NCI-H510A treated with DMSO at 0.1 percent for 48 hours (cell line): ENCODE results near the gene KLHDC3.
A peak's percentile ranks its signal among the peaks of the same experiment; 100 is the strongest.

ENCODE experiments used
- DNase-seq: peaks from one replicate; lab custom pipeline; 2025; lab: John Stamatoyannopoulos, UW

Gene KLHDC3, protein sequence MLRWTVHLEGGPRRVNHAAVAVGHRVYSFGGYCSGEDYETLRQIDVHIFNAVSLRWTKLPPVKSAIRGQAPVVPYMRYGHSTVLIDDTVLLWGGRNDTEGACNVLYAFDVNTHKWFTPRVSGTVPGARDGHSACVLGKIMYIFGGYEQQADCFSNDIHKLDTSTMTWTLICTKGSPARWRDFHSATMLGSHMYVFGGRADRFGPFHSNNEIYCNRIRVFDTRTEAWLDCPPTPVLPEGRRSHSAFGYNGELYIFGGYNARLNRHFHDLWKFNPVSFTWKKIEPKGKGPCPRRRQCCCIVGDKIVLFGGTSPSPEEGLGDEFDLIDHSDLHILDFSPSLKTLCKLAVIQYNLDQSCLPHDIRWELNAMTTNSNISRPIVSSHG

DNA sequence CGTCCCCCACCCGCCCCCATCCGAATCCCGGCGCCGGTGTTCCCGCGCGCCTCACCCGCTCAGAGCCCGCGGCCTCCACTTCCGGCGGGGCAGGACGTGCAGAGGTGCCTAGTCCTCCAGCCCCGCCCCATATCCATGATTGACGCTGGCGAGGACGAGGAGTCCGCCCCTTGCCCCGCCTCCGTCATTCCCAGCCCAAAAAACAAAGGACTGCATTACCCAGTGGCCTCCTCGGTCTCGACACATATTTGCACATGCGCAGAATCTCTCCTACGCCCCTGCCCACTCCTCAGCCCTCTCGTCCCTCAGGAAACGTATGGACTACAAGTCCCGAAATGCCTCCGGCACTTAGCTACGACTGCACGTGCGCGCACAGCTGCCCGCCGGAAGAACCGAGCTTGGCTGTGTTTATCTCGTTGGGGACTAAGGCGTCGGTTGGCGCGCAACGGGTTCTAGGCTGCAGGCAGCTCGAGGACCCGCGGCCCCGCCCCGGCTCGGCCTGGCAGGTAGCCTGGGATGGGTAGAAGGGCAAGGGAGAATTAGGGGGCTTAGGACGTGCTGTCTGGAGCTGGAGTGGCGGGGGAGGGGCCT is at the start of gene KLHDC3, which contains the start of gene MEA1:
Gene KLHDC3 (plus strand): TSS at position 407 of the 591 bp plus-strand sequence. CDS start 2,944 bp downstream, outside the sequence.
Gene MEA1 (minus strand): TSS at position 104 of the 591 bp plus-strand sequence. CDS start 133 bp downstream, outside the sequence.
- DNase-seq, result peak; percentile 100

DNA sequence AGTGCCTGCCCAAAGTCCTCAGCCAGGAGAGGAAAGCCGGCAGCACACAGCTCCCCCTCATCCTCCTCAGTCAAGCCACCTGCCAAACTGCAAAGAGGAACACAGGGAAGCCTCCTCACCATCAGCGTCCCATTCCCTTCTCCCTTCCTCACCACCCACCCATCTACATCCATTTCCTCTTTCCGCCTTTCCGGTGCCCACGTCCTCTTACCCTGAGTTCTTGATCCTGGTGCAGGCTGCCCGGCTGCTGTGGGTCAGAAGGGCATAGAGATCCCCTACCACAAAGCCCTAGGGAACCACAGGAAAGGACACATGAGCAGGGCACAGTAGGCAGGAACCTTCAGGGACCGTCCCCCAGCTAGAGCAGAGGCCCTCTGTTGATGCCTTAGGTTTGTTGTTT is 47.5 kb upstream of the KLHDC3 start:
- DNase-seq, result no peak

GRCh38 chr6:42967228-42967627 is 46.8 kb upstream of the KLHDC3 start:
- no peak for DNase-seq

DNA sequence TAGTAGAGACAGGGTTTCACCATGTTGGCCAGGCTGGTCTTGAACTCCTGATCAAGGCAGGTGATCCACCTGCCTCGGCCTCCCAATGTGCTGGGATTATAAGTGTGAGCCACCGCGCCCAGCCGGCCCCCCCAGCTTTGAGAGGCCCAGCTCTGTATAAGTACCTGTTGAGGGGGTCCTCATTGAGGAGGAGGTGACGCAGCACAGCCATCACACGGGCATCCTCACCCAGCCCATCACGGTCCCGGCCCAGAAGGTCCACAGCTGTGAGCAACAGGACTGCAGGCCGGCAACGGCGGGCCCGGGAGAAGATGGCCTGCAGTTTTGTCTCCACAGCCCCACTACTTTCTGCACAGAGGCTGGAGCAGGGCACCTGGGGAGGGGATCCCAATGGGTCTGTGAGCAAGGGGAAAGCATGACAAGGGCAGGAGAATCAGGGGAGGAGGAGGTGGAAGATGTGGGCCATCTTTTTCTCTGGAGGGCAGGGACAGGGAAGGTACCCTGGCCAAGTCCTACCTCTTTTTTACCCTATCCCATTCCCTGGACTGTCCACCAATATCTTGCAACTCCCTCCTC is 45.8 kb upstream of the KLHDC3 start:
- DNase-seq, result no peak

GRCh38 chr6:42968783-42969182 is 45.3 kb upstream of the KLHDC3 start:
- DNase-seq, result no peak

- no peak for DNase-seq
Observed at GRCh38 chr6:42969431-42969830, 44.6 kb upstream of the KLHDC3 start.

DNA sequence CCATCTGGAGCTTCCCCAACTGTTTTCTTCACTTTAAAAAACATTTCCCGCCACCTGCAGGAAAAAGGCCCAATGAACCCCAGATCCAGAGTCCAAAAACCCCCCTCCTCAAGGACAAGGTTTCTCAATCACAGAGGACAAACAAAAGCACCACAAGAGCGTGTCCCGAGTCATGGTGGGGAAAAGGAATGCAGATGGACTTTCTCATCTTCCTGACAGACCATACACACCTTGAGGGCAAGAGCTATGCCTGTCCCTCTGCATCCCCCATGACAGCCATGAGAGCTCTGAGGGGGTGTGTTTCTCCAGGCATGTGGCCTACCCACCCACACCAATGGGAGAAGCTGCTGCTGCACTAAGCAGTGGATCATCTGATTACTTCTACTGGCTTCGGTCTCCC is 44.1 kb upstream of the KLHDC3 start:
- DNase-seq, result no peak

DNA sequence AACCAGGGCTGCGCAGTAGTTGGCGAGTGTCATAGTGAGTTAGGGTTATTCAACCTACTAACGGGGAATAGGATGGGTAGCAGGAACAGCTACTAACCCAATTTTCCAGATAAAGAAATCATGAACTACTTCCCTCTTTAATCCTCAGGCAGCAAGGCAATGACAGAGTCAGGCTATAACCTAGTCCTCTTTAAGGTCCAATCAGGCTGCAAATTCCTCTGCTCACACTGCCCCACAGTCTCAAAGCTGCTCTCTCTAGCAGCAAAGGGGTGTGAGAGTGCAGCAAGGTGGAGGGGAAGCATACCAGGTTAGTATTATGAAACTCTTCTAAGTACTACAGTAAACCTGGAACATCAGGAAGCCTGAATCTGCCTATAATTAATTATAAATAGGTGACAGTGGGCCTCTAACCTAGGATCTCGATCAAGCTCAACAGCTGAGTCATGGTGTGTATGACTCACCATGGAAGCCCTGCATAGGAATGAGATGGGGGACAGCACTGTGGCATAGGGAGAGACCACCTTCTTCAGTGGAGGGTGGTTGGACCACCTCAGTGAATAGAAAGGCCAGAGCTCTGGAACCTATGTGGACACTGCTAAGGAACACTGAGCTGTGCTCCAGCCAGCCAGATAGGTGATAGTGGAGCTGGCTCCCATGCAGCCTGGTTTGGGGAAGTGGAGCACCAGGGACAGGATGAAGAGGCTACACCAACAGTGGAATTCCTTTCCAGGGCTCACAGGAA is 43.0 kb upstream of the KLHDC3 start:
- DNase-seq, result no peak

DNA sequence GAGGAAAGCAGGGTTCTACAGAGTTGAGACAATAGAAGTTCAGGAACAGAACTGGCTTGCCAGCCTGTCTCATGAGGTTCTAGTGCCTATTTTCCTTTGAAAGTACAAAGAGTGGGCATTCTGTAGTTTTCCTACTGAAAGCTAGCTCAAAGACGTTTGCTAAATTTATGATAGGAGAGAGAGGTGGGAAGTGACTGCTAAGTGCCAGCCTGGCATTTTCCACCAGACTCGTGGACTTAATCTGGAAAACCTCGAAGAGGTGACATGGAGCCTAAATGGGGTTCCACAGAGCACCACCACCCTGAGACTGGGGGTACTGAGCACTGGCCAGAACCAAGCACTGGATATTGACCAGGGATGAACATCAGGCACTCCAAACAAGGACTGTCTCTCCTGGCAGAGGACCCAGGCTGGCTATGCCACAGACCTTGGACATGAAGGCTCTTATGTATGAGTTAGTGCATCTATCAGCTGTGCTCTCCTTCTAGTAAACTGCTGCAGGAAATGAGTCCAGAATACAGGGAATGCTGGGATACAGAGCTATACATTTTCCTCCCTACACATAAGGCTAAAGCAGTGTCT is 42.2 kb upstream of the KLHDC3 start:
- DNase-seq, result no peak

- no peak for DNase-seq
Observed at GRCh38 chr6:42973926-42974325, 40.1 kb upstream of the KLHDC3 start.

DNA sequence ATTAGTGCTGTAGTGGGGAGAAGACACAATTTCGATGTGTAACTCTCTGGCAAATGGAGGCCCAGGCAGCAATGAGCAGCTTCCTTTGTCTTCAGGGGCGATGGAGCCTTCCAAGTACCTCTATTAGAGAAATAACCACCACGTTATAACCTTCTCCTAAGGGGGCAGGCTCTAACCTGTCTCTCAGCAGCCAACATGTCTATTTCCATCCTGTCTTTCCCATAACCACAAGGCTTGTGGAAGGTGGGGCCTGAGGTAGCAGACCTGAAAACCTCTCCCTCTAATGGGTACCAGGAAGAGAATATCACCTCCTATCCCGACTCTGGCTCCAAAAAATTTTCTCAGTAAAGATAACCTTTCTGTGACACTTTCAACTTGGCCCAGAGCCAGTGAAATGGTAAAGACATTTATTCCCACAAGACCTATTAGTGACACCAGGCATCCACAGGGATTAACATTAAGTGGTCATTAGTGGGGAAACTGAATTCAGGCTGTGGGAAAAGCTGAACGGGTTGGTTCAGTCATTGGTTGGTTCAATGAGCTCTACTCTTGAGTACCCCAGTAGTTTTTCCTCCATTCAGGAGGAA is 39.0 kb upstream of the KLHDC3 start:
- DNase-seq, result no peak

DNA sequence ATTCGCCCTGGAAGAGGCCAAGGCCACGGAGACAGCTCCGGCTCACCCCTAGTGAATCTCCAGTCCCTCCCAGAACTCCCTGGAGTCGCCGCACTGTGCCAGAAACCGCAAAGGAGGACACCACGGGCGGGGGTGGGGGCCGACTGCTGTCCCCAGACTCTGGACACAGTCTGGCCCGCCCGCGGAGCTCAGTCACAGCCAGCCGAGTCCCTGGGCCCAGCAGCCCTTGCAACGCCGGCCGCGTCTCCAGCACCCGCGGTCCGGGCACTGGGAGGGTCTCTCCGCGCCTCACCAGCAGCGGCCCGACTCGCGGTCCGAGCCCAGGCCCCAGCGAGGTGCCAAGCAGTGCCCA is 35.6 kb upstream of the KLHDC3 start:
- no peak for DNase-seq

DNA sequence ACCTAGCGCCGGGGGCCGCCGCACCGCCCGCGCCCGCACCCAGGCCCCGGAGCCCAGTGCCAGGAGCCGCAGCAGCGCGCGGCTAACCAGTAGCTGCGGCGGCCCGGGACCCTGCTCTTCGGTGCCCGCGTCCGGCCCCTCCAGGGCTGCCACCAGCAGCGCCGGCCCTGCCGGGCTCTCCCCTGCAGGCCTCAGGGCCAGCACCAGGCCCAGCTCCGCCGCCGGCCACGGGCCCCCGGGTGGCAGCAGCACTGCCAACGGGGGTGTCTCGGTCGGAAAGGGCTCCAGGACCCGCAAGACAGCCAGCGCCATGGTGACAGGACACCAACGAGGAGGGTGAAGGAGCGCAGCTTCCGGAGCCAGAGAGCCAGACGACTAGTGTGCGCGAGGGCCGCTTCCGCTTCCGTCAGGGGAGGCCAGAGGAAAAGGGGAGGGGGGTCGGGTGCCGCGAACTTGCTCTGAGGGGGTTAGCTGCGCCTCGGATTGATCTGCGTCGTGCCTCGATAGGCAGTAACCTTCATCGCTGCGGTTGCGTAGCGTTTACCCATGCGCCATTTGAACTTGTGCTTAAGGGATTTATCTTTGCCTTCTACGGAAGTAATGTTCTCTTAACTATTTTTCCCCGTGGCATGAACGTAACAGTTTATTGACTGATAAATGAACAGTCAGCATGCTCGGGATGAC is 35.1 kb upstream of the KLHDC3 start, which contains the start of gene PEX6:
Gene PEX6 (minus strand): TSS at position 343 of the 684 bp plus-strand sequence. CDS start 31 bp downstream, at position 312.
- DNase-seq, result peak; percentile 98

DNA sequence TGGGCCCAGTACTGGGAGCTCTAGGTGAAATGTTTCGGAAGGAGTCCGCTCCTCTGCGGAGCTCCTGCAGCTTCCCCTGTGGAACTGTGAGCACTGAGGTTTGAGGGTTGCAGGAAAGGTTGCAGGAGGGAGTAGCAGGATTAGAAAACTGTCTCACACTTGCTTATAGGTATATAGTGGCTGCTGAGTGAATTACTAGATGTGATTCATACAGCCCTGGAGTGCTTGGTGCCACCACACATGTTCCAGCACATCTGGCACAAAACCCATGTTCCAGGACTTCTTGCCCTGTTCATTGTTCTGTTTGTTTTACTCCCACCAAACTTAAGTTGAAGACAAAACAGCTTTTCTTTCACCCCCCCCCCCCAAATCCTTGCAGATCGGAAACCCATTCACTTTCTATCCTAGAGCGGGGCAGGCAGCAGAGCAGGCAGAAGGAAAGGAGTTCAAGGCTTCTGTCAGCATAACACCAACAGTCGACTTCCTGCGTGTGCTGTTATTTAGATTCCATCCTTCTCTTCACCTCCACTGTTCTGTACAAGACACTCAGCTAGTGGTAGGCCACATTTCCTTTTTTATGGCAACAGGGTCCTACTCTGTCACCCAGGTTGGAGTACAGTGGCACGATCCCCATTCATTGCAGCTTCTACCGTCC is 34.4 kb upstream of the KLHDC3 start:
- DNase-seq, result no peak

DNA sequence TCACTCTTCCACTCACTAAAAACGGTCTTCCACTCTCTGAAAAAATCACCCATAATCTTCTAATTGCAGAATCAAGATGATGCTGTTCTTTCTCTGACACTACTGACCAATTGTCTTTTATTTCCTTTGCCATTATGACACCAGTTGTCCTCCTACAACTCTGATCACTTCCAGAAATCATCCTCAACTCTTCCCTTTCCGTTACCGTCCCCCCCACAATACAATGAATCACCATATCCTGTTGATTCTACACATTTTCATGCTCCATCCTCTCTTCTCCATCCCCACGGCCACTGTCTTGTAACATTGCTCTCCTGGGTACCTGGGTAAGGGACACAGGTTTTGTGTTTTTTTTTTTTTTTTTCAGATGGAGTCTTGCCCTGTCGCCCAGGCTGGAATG is 32.2 kb upstream of the KLHDC3 start:
- DNase-seq, result no peak

DNA sequence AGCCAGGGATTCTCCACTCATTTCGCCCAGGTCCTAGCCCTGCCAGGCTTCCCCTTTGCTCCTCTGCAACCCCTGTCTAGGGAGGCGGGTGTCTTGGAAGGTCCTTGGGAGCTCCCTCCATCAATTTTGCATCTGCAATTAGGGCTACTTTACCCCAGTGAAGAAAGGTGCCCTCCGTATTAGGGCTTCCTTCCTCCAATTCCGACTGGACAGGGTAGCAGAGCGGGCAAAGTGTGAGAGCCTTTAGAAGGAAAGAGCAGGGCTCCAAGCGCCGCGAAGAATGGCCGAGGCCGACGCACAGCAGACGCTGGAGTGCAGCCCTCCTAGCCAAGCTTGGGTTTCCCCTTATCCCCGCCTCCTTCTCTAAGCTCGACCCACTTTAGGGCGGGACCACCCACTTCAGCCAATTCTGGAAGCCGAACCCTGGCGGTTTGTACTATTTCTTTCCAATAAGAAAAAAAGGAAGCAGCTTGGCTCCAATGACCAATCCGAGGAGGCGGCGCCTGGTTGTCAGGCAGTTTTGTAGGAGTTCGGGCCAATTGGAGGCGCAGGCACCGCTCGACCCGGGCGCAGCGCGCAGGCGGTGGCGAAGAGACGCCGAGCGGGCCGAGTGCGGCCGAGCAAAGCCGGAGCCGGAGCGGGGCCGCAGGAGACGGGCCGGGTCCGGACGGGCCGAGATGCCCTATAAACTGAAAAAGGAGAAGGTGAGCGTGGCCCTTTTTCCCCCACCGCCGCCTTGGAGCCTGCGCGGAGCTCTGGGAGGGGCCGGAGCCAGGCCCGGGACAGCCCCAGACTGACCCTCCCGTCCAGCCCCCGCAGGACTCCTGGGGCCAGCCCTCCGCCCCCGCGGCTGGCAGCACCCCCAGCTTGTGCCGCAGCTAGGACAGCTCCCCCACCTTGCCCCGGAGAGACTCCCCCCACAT is 29.8 kb upstream of the KLHDC3 start, which contains the start of gene PPP2R5D:
Gene PPP2R5D (plus strand): TSS at position 570 of the 923 bp plus-strand sequence. CDS start 108 bp downstream, at position 678.
- peak; percentile 99 for DNase-seq

DNA sequence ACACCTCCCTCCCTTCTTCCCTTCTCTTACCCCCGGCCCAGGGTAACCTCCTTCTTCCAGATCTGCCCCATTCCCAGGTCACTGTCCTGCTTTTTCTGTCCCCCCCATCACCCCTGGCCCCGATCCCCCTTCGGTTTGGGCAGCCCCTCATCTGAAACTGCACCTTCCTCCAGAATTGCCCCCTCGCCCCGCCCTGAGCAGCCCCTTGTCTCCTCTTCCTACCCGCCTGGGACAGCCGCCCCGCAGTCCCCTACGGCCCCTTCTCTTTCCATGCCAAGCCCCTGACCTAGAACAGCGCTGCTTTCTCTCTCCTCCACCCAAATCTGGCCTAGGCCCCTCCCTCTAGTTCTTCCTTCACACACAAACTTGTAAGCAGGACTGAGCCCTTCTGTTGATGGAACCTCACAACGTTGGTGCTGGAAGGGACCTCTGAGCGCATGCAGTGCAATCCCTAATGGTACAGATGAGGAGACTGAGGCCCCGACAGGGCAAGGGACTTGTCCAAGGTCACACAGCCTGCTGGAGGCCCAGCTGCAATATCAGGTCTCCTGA is 29.0 kb upstream of the KLHDC3 start:
- no peak for DNase-seq

DNA sequence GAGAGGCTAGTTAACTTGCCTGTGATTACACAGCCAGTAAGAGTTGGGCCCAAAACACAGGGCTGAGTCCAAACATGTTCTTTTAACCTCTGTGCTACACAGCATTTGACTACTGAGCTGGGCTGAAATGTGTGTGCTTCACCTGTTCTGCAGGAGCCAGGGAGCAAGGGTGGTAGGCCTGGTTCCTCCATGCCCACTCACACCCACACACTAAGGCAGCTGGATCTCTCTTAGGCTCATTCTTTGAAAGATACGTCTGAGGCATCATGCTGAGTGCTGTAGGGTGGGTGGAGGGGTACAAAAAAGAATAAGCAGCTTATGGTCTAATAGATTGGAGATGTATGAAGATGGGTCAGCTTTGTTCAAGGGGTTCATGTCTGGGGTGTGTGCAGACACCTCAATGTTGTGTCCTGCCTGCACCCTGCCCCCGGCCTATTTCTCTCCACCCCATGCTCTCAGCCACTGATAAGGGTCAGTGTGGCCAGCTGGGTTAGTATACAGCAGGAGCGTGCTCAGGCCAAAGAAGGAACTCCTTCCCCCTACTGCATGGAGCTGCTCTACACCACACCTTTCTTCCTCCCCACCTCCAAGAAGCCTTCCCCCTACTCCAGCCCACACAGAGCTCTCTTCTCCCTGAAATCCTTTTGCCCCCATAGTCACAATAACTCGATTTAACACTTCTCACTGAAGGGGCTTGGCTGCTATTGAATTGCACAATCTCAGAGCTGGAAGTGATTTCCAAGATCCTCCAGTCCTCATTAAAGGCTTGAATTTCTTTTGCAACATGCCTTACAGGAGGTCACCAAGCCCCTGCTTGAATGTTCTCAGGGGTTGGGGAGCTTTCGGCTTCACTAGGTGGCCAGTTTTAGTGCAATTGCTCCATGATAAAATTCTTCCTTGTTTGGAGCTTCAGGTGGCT is 26.3 kb upstream of the KLHDC3 start:
- DNase-seq, result no peak
